OCI-LY7 (cell line): ENCODE measurements around the gene COL4A1. TPM values are rescaled to one million over a fixed set of nuclear protein-coding genes. Genes with fewer than 3 reads are reported as not detected.

Experiments
- BruUV-seq: library from RNA; stranded (reverse); fragments of 400-500 nt; replicated peaks from 2 replicates; lab custom pipeline; 2021; lab: Mats Ljungman, UMichigan
- CTCF ChIA-PET: fragments of 300-600 bp; sonication (Branson Sonifier 250); formaldehyde crosslinking; loops from one replicate; lab custom pipeline; 2022; ENCODE audit warnings: antibody characterized with exemption; ENCODE audit not compliant: unreplicated experiment; lab: Charles Lee
- POLR2A ChIA-PET: fragments of 300-600 bp; sonication (Branson Sonifier 250); formaldehyde crosslinking; loops from one replicate; lab custom pipeline; 2022; ENCODE audit warnings: antibody characterized with exemption; lab: Charles Lee
- DNase-seq: peaks from one replicate; pipeline ENCODE4 v3.0.0-alpha.2; 2015; ENCODE audit warnings: low spot score
- H2AFZ ChIP-seq: fragments of 200-600 bp; sonication (generic), shearing (Covaris generic); 2 replicates; pipeline ENCODE4 v1.6.1; 2014; ENCODE audit warnings: mild to moderate bottlenecking, antibody characterized with exemption, low read length, moderate library complexity
- H3K27ac ChIP-seq: fragments of 200-600 bp; sonication (generic); 2 replicates; pipeline ENCODE4 v1.5.1; 2014; ENCODE audit warnings: mixed run types, low read depth, mild to moderate bottlenecking, moderate library complexity, low read length, inconsistent platforms; ENCODE audit not compliant: poor library complexity, severe bottlenecking
- H3K36me3 ChIP-seq: fragments of 200-600 bp; sonication (generic); 2 replicates; pipeline ENCODE4 v1.6.1; 2014; ENCODE audit warnings: mild to moderate bottlenecking, antibody characterized with exemption, low read length, moderate library complexity, mixed read lengths; ENCODE audit not compliant: insufficient read depth
- H3K4me1 ChIP-seq: fragments of 200-600 bp; sonication (generic); 2 replicates; pipeline ENCODE4 v1.5.1; 2014; ENCODE audit warnings: mild to moderate bottlenecking, low read length; ENCODE audit not compliant: insufficient read depth, poor library complexity, severe bottlenecking
- H3K4me2 ChIP-seq: fragments of 200-600 bp; sonication (generic); 2 replicates; pipeline ENCODE4 v1.6.1; 2014; ENCODE audit warnings: mild to moderate bottlenecking, low read length
- H3K4me3 ChIP-seq: fragments of 200-600 bp; sonication (generic); 2 replicates; pipeline ENCODE4 v1.5.1; 2014; ENCODE audit warnings: mild to moderate bottlenecking, low read depth, low read length; ENCODE audit not compliant: poor library complexity, severe bottlenecking
- H3K79me2 ChIP-seq: fragments of 200-600 bp; sonication (generic); 2 replicates; pipeline ENCODE4 v1.6.1; 2016; ENCODE audit warnings: low read depth, mild to moderate bottlenecking, low read length, moderate library complexity, mixed read lengths; ENCODE audit not compliant: insufficient read depth
- H3K9me2 ChIP-seq: fragments of 200-600 bp; sonication (generic); 2 replicates; pipeline ENCODE4 v1.6.1; 2016; ENCODE audit warnings: mild to moderate bottlenecking, low read length, mixed read lengths; ENCODE audit not compliant: insufficient read depth
- H3K9me3 ChIP-seq: fragments of 200-600 bp; sonication (generic); 2 replicates; pipeline ENCODE4 v1.6.1; 2014; ENCODE audit warnings: mild to moderate bottlenecking, mixed run types, low read length, mixed read lengths
- H4K20me1 ChIP-seq: fragments of 200-600 bp; sonication (generic); 2 replicates; pipeline ENCODE4 v1.6.1; 2014; ENCODE audit warnings: mild to moderate bottlenecking, antibody characterized with exemption, low read length, moderate library complexity, mixed read lengths; ENCODE audit not compliant: insufficient read depth
- EZH2phosphoT487 ChIP-seq: fragments of 200-600 bp; sonication (generic); IDR thresholded peaks from 2 replicates; pipeline ENCODE4 v1.6.1; 2018; ENCODE audit warnings: low read depth, borderline replicate concordance, mild to moderate bottlenecking, mixed run types, antibody characterized with exemption, low read length, moderate library complexity, mixed read lengths
- intact Hi-C: fragments of 100-400 bp; cut with micrococcal nuclease; formaldehyde crosslinking; loops from one replicate; pipeline ENCODE4 v1.10.0; 2022; ENCODE audit not compliant: unreplicated experiment
- total RNA-seq, 2 experiments: library from RNA; depleted of rRNA in 1 of 2; stranded (reverse); fragments of >200 nt in 1 of 2; shearing (Covaris generic) in 1 of 2; gene quantifications; 2 replicates each; pipeline ENCODE4 v1.2.3, GENCODE V29; 2014 to 2022
- TF ChIP-seq, protein P1 (sequence below): fragments of 200-600 bp; sonication (generic); conservative IDR thresholded peaks from 2 replicates; pipeline ENCODE4 v1.5.1; 2014; ENCODE audit warnings: mild to moderate bottlenecking, antibody characterized with exemption, low read length, moderate library complexity, mixed read lengths

The COL4A1 gene
- total RNA-seq, 2 experiments from 2014 or later: 0.06 TPM; not detected in 1

DNA sequence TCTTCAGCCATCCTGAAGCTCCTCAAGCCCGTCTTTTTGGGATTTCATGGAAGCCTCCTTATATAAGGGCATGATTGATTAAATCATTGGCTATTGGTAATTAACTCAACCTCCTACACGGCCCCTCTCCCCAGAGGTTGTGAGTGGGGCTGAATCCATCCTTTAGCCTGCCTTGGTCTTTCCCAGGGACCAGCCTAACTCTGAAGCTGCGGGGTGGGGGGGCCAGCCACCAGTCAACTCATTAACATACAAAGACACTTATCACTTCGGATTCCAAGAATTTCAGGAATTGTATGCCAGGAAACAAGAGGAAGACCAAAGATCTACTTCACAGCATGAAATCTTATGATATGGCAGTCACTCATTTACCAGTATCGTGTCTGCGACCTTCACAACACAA lies 9.9 kb downstream of the COL4A1 start:
- no peaks in the 10 kb centered on the region for H3K79me2 ChIP-seq

GRCh38 chr13:110294622-110295021 lies 12.3 kb downstream of the COL4A1 start:
- no peaks in the 10 kb centered on the region for H3K4me1 ChIP-seq
- no peaks in the 10 kb centered on the region for H3K9me3 ChIP-seq
- H3K4me3 ChIP-seq: no peak overlapping the region
- no peak for DNase-seq
- H3K4me2 ChIP-seq: no peak overlapping the region
- no peaks in the 10 kb centered on the region for H3K36me3 ChIP-seq
- no peak overlapping the region for H2AFZ ChIP-seq
- ChIA-PET CTCF (no interaction called here), POLR2A (no interaction called here)
- H4K20me1 ChIP-seq: no peaks in the 10 kb centered on the region
- H3K9me2 ChIP-seq: no peaks in the 10 kb centered on the region
- BruUV-seq: no TSS peak
- no peaks in the 10 kb centered on the region for H3K79me2 ChIP-seq
- H3K27ac ChIP-seq: no peak overlapping the region
- no peak for TF ChIP-seq EZH2phosphoT487
- TF ChIP-seq, protein P1, sequence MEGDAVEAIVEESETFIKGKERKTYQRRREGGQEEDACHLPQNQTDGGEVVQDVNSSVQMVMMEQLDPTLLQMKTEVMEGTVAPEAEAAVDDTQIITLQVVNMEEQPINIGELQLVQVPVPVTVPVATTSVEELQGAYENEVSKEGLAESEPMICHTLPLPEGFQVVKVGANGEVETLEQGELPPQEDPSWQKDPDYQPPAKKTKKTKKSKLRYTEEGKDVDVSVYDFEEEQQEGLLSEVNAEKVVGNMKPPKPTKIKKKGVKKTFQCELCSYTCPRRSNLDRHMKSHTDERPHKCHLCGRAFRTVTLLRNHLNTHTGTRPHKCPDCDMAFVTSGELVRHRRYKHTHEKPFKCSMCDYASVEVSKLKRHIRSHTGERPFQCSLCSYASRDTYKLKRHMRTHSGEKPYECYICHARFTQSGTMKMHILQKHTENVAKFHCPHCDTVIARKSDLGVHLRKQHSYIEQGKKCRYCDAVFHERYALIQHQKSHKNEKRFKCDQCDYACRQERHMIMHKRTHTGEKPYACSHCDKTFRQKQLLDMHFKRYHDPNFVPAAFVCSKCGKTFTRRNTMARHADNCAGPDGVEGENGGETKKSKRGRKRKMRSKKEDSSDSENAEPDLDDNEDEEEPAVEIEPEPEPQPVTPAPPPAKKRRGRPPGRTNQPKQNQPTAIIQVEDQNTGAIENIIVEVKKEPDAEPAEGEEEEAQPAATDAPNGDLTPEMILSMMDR: no peak
- intact Hi-C loops: no loop called here

More for the DNA sequence above, 9.9 kb downstream of the COL4A1 start:
- Histone ChIP-seq H3K9me2 (no peaks in the 10 kb centered on the region), H3K36me3 (no peaks in the 10 kb centered on the region), H3K4me3 (no peak overlapping the region), H2AFZ (no peak overlapping the region), H3K9me3 (no peaks in the 10 kb centered on the region), H4K20me1 (no peaks in the 10 kb centered on the region), H3K4me2 (no peak overlapping the region), H3K27ac (no peak overlapping the region), H3K4me1 (no peaks in the 10 kb centered on the region)
- no peak for DNase-seq
- POLR2A ChIA-PET: no interaction called here
- no TSS peak for BruUV-seq
- intact Hi-C loops: no loop called here
- no peak for TF ChIP-seq EZH2phosphoT487
- TF ChIP-seq, protein P1: no peak
- CTCF ChIA-PET: no interaction called here

- no peaks in the 10 kb centered on the region for H3K4me1 ChIP-seq
- no peak overlapping the region for H2AFZ ChIP-seq
- H3K27ac ChIP-seq: no peak overlapping the region
- no TSS peak for BruUV-seq
- no peaks in the 10 kb centered on the region for H3K9me3 ChIP-seq
- H3K9me2 ChIP-seq: no peaks in the 10 kb centered on the region
- ChIA-PET CTCF (no interaction called here), POLR2A (no interaction called here)
- H3K79me2 ChIP-seq: no peaks in the 10 kb centered on the region
- H3K4me3 ChIP-seq: no peak overlapping the region
- no peak for TF ChIP-seq EZH2phosphoT487
- TF ChIP-seq, protein P1: no peak
- intact Hi-C loops: no loop called here
- DNase-seq: no peak
- no peaks in the 10 kb centered on the region for H4K20me1 ChIP-seq
- H3K4me2 ChIP-seq: no peak overlapping the region
- H3K36me3 ChIP-seq: no peaks in the 10 kb centered on the region
These were observed 12.8 kb downstream of the COL4A1 start for GRCh38 chr13:110294146-110294545.
